HG03135 (cell line): ENCODE results near the gene IP6K2.
"Not testable (repeated sequence)": the region's sequence is repeated elsewhere in the genome, so short reads cannot be mapped to it uniquely, and the experiment has no call there.

Experiments used
- ATAC-seq: cut with Tn5 transposase; IDR thresholded peaks from one replicate; pipeline ENCODE4 v1.9.1; 2021; ENCODE audit warnings: mild to moderate bottlenecking, moderate library complexity; ENCODE audit not compliant: unreplicated experiment

Gene IP6K2, protein sequence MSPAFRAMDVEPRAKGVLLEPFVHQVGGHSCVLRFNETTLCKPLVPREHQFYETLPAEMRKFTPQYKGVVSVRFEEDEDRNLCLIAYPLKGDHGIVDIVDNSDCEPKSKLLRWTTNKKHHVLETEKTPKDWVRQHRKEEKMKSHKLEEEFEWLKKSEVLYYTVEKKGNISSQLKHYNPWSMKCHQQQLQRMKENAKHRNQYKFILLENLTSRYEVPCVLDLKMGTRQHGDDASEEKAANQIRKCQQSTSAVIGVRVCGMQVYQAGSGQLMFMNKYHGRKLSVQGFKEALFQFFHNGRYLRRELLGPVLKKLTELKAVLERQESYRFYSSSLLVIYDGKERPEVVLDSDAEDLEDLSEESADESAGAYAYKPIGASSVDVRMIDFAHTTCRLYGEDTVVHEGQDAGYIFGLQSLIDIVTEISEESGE

DNA sequence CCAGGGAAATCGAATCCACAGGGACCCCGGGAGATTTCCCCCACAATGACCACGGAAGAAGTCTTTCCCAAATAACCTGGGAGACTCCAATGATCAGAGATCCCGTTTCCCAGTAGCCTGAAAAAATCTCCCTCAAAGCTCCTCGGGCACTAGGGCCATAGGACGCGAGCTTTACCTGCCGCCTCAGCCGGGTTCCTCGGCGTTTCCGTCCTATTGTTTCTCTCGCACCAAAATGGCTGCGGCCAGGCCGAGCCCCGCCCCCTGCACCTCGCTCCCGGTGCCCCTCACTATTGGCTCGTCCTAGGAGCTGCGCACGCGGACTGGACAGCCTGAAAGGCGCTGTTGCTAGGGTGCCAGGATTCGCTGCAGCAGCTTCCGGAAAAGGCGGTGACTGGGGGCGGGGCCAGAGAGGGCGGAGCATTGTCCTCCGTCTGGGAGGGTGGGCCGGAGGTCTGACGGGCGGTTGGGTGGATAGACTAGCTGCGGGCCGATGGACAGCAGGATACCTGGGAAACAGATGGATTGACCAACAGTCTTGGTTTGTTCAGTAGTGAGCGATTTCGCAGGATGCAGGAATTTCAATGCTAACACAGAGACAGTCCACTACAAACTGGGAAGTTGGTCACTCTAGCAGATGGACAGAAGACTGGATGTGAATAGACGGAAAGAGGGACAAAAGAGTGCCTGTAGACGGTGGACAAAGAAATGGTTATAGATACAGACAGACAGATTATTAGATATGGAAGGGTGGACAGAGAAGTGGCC is at the start of gene IP6K2:
IP6K2 (minus strand) TSS at position 240 of the 765 bp plus-strand sequence. CDS start 21,930 bp downstream, outside the sequence.
- ATAC-seq: peak; percentile 98

DNA sequence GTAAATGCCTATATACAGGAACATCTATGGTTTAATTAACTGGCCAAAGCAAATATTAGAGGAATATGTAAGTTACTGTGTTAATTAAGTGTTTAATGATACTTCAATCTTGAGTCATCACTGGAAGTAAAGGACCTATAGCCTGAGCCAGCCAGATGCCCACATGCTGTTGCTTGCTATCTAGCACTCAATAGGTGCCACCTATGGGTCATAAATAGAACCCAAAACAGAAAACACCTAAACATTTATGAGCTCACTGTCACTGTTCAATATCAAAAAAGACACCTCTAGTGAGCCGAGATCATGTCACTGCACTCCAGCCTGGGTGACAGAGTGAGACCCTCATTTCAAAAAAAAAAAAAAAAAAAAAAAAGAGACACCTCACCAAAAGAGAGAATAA is 48.4 kb upstream of the IP6K2 start:
- ATAC-seq: no peak

DNA sequence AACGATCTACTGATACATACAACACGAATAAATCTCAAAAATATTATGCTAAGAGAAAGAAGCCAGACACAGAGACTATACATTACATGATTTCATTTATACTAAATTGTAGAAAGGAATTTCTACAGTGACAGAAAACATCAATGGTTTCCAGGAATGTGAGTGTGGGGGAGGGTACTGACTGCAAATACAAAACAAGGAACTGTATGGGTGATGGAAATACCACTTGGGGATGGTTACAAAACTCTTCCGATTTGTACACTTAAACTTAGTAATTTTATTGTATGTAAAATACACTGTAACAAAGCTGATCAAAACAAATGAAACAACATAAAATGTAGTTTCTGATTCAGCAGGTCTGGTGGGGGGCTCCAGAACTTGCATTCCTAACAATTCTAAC is 45.8 kb upstream of the IP6K2 start:
- no peak for ATAC-seq

DNA sequence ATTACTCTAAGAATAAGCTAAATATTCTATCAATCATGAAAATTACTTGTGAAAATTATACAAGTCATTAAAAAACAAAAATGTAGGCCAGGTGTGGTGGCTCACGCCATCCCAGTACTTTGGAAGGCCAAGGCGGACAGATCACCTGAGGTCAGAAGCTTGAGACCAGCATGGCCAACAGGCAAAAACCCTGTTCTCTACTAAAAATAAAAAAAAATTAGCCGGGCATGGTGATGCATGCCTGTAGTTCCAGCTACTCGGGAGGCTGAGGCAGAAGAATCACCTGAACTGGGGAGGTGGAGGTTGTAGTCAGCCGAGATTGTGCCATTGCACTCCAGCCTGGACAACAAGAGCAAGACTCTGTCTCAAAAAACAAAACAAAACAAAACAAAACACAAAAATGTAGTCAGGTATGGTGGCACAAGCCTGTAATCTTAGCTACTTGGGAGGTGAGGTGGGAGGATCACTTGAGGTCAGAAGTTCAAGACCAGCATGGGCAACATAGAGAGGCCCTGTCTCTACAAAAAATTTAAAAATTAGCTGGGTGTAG is 43.0 kb upstream of the IP6K2 start:
- ATAC-seq: not testable (repeated sequence)

DNA sequence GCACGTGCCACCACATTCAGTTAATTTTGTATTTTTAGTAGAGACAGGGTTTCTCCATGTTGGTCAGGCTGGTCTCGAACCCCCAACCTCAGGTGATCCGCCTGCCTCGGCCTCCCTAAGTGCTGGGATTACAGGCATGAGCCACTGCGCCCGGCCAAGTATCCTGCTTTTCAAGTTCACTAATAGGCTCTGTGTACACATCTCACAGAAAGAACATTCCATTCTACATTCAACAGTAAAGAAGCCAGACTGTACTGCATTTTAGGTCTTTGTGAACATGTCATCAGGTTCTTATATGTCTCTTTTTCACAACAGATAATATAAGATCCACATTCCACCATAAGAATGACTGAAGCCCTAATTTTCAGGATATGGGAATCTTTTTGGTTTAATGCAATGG is 42.5 kb upstream of the IP6K2 start:
- not testable (repeated sequence) for ATAC-seq

DNA sequence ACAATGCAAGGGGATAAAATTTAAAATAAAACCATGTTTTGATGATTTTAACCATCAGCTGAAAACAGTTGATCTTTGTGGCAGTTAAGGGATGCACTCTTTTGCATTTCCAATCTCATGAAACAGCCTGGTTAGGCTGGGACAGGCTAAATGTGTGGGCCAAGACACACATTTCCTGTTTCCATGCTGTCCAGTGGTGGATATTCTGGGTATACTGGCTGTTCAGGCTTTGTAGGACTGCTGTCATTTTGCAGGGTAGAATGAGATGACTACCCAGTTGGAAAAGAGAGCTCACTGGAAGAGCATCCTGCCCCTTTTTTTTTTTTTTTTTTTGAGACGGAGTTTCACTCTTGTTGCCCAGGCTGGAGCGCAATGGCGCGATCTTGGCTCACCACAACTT is 42.0 kb upstream of the IP6K2 start:
- ATAC-seq: no peak

DNA sequence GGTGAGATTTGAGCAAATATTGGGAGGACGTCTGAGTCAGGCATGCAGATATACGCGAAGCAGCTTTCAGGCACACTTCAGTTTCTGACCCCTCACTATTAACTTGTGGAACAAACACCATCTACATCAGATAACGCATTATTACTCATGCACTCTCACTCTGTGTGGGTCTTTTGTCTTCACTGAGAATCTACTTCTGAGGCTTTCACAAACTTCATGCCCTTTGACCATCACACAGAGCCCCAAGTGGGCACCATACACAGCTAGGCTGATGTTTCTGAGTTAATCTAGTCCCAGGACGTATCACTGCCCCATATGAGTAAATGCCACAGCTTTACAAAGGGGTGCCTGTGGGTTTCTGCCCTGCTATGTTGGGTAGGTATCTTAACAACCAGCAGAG is 39.6 kb upstream of the IP6K2 start:
- no peak for ATAC-seq

DNA sequence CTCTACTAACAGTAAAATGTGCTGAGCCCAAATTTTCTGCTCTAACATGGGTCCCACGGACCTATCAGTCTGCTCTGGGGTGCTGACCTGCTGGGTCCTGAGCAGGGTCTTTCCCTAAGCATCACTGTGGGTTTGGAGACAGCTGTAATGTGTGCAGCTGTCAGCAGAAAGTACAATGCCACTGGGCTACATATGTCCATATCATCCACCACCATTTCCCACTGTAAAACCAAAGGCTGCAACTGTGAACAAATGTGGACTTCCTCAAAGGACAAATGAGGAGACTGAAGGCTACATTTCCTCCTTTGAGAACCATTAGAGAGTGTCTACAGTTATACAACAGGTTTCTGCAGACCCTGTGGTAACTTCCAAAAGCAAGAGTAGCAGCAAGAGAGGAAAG is 33.8 kb upstream of the IP6K2 start:
- ATAC-seq: no peak

DNA sequence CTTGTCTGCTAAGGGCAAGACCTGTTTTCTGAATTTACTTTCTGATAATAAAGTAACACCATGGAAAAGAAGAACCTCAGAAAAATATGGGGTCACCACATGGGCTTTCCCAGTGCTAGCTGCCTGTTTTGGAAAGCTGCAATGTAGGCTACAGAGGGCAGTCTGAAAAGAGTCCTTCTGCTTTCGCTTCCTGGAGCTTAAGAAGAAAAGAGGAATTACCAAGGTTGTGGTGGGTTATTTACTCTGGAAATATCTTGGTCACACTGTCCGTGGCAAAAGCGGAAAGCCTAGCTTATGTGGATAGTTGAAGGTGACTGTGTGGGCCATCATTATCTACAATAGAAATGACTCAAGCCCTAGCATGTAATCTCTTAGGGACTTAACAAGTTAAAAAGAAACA is 31.7 kb upstream of the IP6K2 start:
- no peak for ATAC-seq

DNA sequence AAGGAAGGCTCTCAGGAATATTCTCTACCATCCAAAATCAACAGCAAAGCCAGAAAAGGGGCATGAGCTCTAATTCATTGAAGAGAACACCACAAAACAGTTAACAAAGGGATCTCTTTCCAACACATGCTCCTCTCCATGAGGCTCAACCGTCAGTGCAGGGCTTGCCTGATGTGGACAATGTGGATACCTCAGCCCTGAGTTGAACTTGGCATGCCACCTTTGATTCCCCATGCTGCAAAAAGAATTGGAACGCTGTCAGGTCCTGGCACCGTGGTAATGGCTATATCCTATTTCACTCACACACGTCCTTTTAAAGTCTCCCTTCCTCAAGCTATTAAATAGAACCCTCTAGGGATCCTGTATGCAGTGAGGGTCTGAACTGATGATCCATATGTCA is 30.7 kb upstream of the IP6K2 start:
- ATAC-seq: no peak

DNA sequence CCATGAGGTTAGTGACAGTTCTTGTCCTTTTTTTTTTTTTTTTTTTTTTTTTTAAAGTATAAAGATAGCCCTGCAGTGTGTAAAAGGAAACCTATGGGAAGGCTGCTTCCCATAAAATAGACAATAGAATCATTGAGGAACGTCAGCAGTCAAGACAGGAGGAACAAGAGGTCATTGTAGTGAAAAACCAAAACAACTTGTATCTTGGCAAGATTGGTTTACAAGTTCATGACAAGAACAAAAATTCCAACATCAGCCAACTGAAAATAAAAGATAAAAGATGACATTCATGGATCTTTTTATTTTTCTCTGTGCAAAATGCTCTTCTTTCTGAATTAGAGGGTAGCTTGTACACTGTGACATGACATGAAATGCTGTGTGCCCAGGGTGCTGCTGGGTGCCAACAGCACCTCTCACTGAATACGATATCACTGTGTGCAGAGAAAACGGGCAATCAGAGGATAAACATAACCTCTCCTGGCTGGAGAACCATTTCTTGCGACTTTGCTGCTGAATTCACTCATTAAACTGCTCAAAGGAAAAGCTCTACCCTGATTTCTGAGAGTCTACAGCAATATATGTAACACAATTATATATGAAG is 30.1 kb upstream of the IP6K2 start:
- ATAC-seq: no peak

DNA sequence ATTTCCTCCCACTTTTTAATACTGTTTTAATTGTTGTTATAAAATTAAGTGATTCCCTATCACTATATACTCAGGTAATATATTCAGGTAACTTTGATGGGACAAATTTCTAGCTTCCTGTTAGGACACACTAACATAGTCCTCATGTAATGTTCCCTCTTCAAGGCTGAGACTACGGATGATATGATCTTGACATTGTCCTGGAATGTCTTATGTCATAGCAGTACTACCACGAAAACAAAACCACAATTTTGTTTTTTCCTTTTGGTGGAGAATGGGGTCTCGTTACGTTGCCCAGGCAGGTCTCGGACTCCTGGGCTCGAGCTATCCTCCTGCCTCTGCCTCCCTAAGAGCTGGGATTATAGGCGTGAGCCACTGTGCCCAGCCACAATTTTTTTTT is 26.8 kb upstream of the IP6K2 start:
- no peak for ATAC-seq

DNA sequence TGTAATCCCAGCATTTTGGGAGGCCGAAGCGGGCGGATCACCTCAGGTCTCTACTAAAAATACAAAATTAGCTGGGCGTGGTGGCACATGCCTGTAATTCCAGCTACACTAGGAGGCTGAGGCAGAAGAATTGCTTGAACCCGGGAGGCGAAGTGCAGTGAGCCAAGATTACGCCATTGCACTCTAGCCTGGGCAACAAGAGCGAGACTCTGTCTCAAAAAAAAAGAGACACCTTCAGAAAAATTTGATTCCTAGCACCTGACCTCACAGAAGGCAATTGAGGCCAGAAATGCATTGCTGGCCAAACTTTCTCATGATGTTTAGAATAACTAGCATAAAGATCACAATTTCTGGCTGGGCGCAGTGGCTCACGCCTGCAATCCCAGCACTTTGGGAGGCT is 24.2 kb upstream of the IP6K2 start:
- ATAC-seq: not testable (repeated sequence)

DNA sequence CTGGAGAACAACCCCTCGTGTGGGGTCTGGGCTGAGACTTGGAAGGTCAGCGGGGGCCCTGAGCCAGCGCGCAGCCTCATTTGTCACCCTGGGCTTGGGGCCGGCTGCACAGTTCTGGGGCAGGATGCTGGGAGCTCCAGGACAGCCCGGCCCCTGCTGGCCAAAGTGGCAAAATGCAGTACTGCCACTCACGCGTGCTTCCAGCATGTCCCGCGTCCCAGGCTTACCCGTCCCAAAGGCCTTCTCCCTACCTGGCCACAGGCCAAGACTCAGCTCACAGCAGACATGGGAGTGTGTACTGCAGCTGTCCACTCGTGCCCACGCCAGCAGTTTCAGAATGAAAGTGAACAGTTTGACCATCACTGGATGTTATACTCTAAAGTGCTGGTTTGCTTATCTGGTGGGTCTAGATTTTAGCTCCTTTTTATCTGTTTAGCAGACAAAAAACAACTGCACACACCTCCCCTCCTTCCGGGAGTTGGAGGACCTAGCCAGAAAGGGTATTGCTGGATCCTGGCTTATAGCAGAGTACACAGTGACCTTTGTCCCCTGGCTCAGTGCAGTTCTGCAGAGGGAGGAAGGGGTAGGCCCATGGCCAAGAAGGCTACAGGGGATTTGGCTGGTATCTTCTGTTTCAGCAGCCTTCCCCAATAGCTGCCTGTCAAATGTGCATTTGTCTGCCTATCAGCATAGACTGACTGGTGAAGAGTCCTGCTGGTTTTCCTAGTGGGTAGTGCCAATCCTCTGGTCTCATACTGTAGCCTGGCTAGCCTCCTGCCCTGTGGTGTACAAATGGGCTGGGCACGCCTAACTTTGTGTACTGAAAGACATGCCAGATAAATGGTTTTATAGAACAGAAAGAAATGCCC is 23.2 kb upstream of the IP6K2 start:
- ATAC-seq: peak; percentile 75

DNA sequence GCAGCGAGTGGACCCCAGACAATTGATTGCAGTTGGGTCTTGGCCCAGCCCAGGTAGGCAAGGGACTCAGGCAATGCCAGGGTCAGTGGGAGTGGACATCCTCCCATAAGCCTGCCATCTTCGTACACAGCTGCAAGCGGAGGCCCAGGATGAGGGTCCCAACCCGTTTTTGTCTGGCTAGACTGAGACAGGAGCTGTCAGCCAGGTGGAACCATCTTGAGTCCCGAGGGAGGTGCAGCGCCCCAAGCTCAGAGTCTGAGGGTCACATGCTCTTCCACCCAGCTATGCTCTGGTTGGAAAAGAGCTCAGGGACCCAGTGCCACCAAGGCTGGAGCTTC is 22.6 kb upstream of the IP6K2 start:
- ATAC-seq: no peak

DNA sequence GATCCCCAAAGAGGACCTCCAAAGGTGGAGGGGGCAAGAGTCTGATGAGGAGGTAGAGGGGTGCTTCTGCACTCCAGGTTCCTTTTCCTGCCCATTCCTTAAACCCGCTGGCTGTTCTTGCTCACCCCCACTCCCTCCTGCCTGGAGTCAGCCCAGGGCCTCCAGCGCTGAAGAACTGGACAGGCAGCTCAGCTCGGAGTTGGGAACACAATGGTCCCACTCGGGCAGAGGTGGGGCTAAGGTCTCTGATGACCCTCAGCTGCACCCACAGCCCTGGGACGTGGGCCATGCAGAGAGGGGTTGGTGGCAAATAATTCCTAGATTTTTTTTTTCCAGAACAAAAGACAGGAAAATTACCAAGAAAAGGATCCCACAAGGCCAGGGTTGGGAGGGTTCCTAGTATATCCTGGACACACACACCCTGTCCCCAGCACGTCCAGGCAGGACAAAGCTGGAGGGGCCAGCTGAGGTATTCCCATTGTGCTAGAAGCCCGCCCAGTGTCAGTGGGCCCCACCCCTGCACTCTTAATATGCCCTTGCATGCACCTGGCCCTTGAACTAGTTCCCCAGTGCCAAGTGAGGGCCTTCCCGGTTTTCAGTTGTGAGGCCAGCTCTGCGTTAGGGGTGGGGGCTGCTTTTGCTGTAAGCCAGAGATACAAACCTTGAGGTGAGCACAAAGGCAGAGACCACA is 22.1 kb upstream of the IP6K2 start:
- no peak for ATAC-seq

DNA sequence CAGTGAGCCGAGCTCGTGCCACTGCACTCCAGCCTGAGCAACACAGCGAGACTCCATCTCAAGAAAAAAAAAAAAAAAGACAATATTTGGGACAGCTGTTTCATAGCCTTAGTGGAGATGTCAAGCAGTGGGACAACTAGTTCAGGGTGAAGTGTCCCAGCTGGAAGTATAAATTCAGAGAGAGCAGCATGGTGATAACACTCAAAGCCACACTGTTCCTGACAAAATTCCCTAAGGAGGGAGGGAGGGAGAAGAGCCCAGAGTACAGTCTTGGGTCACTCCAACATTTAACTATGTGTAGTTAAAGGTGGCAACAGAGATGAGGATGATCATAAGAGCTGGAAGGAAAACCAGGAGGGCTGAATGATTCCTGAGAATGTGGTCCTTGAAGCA is 21.1 kb upstream of the IP6K2 start:
- ATAC-seq: no peak

DNA sequence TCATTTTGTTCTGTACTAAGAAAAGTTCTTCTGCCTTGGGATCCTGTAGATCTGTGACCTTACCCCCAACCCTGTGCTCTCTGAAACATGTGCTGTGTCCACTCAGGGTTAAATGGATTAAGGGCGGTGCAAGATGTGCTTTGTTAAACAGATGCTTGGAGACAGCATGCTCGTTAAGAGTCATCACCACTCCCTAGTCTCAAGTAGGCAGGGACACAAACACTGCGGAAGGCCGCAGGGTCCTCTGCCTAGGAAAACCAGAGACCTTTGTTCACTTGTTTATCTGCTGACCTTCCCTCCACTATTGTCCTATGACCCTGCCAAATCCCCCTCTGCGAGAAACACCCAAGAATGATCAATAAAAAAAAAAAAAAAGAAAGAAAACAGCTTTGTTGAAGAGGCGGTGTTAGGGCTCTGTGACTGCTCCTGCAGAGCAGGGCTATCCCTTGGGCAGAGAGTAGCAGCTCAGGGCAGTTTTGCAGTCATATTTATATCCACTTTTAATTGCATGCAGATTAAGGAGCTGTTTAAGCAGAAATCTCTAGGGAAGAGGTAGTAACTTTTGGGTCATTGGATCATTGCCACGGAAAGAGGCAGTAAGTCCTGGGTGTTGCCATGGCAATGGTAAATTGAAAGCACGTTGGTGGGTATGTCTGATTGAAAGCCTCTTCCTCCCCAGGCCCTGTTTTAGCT is 18.2 kb upstream of the IP6K2 start:
- ATAC-seq: not testable (repeated sequence)

DNA sequence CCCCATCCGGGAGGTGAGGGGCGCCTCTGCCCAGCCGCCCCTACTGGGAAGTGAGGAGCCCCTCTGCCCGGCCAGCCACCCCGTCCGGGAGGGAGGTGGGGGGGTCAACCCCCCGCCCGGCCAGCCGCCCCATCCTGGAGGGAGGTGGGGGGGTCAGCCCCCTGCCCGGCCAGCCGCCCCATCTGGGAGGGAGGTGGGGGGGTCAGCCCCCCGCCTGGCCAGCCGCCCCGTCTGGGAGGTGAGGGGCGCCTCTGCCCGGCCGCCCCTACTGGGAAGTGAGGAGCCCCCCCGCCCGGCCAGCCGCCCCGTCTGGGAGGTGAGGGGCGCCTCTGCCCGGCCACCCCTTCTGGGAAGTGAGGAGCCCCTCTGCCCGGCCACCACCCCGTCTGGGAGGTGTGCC is 17.5 kb upstream of the IP6K2 start:
- ATAC-seq: not testable (repeated sequence)
